Measurements from ENCODE around the gene JMJD4.
"Not testable (repeated sequence)": the region's sequence is repeated elsewhere in the genome, so short reads cannot be mapped to it uniquely, and the experiment has no call there.

The JMJD4 gene

GRCh38 chr1:227718932-227719331 is 16.2 kb downstream of the JMJD4 start:
- H3K4me3 ChIP-seq (replicated peaks; ENCODE audit: low read depth, low read length), result no peak overlapping the region
- TF ChIP-seq CTCF (IDR thresholded peaks at IDR 0.05; ENCODE audit: low read length, missing control alignments), result no peak
- DNase-seq (ENCODE audit: low read depth), result no peak

GRCh38 chr1:227712648-227713047 is 22.5 kb downstream of the JMJD4 start:
- no peak for DNase-seq (ENCODE audit: low read depth)
- no peak overlapping the region for H3K4me3 ChIP-seq (replicated peaks; ENCODE audit: low read depth, low read length)
- no peak for TF ChIP-seq CTCF (IDR thresholded peaks at IDR 0.05; ENCODE audit: low read length, missing control alignments)

- DNase-seq (ENCODE audit: low read depth); H3K4me3 ChIP-seq (replicated peaks; ENCODE audit: low read depth, low read length): not testable (repeated sequence)
Observed at GRCh38 chr1:227710474-227710873, 24.6 kb downstream of the JMJD4 start.

GRCh38 chr1:227709451-227709850 is 25.7 kb downstream of the JMJD4 start:
- H3K4me3 ChIP-seq (replicated peaks; ENCODE audit: low read depth, low read length), result no peak overlapping the region
- TF ChIP-seq CTCF (IDR thresholded peaks at IDR 0.05; ENCODE audit: low read length, missing control alignments), result no peak
- no peak for DNase-seq (ENCODE audit: low read depth)

GRCh38 chr1:227707846-227708245 is 27.3 kb downstream of the JMJD4 start:
- no peak for DNase-seq (ENCODE audit: low read depth)
- H3K4me3 ChIP-seq (replicated peaks; ENCODE audit: low read depth, low read length), result no peak overlapping the region
- no peak for TF ChIP-seq CTCF (IDR thresholded peaks at IDR 0.05; ENCODE audit: low read length, missing control alignments)

- not testable (repeated sequence) for H3K4me3 ChIP-seq (replicated peaks; ENCODE audit: low read depth, low read length); DNase-seq (ENCODE audit: low read depth)
Observed at GRCh38 chr1:227701631-227702030, 33.5 kb downstream of the JMJD4 start.

- no peak overlapping the region for H3K4me3 ChIP-seq (replicated peaks; ENCODE audit: low read depth, low read length)
- no peak for TF ChIP-seq CTCF (IDR thresholded peaks at IDR 0.05; ENCODE audit: low read length, missing control alignments)
- DNase-seq (ENCODE audit: low read depth), result no peak
Observed at GRCh38 chr1:227697321-227697864, 37.7 kb downstream of the JMJD4 start.

GRCh38 chr1:227685807-227686206 is 49.3 kb downstream of the JMJD4 start:
- no peak for DNase-seq (ENCODE audit: low read depth)
- TF ChIP-seq CTCF (IDR thresholded peaks at IDR 0.05; ENCODE audit: low read length, missing control alignments), result no peak
- H3K4me3 ChIP-seq (replicated peaks; ENCODE audit: low read depth, low read length), result no peak overlapping the region
